Spleen (tissue), 7 donors: ENCODE data around the gene NOP9.

ENCODE experiments used
- POLR2A ChIP-seq, 3 donors: fragments of 450-650 bp; IDR thresholded peaks; one replicate each; pipeline ENCODE4 v1.5.1; 2017; ENCODE audit warnings: antibody characterized with exemption in 3 of 3, mild to moderate bottlenecking in 1 of 3
- POLR2AphosphoS5 ChIP-seq, 3 donors: sonication (generic); formaldehyde crosslinking; IDR thresholded peaks; one replicate each; pipeline ENCODE4 v1.5.1; 2017; ENCODE audit warnings: antibody characterized with exemption in 3 of 3
- TF ChIP-seq, protein P1 (sequence below), 11 experiments: fragments of 200-600 bp in 7 of 11; fragments of 450-650 bp in 4 of 11; sonication (generic) in 4 of 11; IDR thresholded peaks in 8 of 11; conservative IDR thresholded peaks in 3 of 11; 1 replicate in 7 of 11; 2 replicates in 4 of 11; pipeline versions ENCODE4 v1.4.0 to v1.8.0; 2016 to 2021; ENCODE audit warnings: antibody characterized with exemption in 11 of 11, inconsistent platforms in 4 of 11, mild to moderate bottlenecking in 1 of 11
- donor health status: DM: no; HTN: no; CAD: no; lungs with moderate emphysema.
- donor health status: DM: no; HTN: no; CAD: no.
- donor health status: DM: no; HTN: no; CAD: no.

DNA sequence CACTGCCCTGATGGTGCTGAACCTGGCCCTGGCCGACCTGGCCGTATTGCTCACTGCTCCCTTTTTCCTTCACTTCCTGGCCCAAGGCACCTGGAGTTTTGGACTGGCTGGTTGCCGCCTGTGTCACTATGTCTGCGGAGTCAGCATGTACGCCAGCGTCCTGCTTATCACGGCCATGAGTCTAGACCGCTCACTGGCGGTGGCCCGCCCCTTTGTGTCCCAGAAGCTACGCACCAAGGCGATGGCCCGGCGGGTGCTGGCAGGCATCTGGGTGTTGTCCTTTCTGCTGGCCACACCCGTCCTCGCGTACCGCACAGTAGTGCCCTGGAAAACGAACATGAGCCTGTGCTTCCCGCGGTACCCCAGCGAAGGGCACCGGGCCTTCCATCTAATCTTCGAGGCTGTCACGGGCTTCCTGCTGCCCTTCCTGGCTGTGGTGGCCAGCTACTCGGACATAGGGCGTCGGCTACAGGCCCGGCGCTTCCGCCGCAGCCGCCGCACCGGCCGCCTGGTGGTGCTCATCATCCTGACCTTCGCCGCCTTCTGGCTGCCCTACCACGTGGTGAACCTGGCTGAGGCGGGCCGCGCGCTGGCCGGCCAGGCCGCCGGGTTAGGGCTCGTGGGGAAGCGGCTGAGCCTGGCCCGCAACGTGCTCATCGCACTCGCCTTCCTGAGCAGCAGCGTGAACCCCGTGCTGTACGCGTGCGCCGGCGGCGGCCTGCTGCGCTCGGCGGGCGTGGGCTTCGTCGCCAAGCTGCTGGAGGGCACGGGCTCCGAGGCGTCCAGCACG, 16.4 kb downstream of the NOP9 start:
- TF ChIP-seq, protein P1, sequence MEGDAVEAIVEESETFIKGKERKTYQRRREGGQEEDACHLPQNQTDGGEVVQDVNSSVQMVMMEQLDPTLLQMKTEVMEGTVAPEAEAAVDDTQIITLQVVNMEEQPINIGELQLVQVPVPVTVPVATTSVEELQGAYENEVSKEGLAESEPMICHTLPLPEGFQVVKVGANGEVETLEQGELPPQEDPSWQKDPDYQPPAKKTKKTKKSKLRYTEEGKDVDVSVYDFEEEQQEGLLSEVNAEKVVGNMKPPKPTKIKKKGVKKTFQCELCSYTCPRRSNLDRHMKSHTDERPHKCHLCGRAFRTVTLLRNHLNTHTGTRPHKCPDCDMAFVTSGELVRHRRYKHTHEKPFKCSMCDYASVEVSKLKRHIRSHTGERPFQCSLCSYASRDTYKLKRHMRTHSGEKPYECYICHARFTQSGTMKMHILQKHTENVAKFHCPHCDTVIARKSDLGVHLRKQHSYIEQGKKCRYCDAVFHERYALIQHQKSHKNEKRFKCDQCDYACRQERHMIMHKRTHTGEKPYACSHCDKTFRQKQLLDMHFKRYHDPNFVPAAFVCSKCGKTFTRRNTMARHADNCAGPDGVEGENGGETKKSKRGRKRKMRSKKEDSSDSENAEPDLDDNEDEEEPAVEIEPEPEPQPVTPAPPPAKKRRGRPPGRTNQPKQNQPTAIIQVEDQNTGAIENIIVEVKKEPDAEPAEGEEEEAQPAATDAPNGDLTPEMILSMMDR (IDR thresholded peaks at IDR 0.05 in 8 of 11, conservative IDR thresholded peaks at IDR 0.05 in 3 of 11): peak in 7 of 11 experiments; percentile 11 to 57 (median 41)
- TF ChIP-seq POLR2A (IDR thresholded peaks at IDR 0.05) (no peak), POLR2AphosphoS5 (IDR thresholded peaks at IDR 0.05) (peak; percentile 83 to 91 (median 87))
